ENCODE measurements around the gene ZSWIM9. TPM values are rescaled to one million over a fixed set of nuclear protein-coding genes. Genes with fewer than 3 reads are reported as not detected.

Gene ZSWIM9
- total and polyA plus RNA-seq, 8 donors, result 1.3 to 28.0 (median 3.8) TPM

DNA sequence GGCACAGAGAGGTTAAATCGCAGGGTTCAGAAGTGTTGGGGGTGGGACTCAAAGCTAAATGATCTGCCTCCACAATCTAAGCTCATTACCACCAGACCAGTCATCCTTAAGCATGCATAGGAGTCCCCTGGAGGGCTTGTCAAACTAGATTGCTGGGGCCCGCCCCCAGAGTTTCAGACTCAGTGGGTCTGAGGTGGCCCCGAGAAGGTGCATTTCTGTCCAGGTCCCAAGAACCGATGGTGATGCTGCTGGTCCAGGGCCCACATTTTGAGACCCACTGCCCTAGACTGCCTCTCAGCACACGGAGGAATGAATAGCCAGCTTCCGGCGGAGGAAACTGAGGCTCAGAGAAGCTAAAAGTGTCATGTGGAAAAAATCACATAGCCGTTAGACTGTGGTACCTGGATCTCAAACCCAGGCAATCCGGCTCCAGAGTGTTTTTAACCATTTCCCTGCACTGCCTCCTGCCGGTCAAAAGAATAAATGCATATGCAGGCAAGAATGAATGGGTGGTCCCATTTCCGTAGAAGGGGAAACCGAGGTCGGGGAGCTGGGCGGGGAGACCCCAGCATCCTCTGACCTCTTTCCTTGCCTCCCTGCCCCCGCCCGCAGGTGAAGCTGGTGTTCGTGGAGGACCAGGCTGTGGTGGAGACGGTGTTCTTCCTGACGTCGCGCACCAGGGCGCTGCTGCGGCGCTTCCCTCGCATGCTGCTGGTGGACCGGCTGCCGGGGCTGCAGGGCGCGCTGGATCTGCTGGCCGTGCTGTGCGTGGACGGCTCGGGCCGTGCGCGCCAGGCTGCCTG lies 23.8 kb downstream of the ZSWIM9 start:
- Histone ChIP-seq H3K27me3 (peaks cover 0 to 13% (median 0%) of the 10 kb centered on the region in 3 donors), H3K36me3 (peaks cover 0 to 9% (median 7%) of the 10 kb centered on the region in 4 donors), H3K27ac (no peak overlapping the region), H3K9me3 (no peaks in the 10 kb centered on the region), H3K4me1 (peaks cover 0 to 10% (median 4%) of the 10 kb centered on the region in 4 donors), H3K4me3 (no peak overlapping the region)
- intact Hi-C loops (cut with DNase I; ENCODE audit: low total_unique reads), result no loop called here
- WGBS, 5 donors, result 65 to 74% (median 70%) methylated on average over 21 to 36 of the region's 36 CpGs
- DNase-seq, result no peak
- TF ChIP-seq POLR2AphosphoS5 (IDR thresholded peaks at IDR 0.05), result no peak
- TF ChIP-seq, protein P1, sequence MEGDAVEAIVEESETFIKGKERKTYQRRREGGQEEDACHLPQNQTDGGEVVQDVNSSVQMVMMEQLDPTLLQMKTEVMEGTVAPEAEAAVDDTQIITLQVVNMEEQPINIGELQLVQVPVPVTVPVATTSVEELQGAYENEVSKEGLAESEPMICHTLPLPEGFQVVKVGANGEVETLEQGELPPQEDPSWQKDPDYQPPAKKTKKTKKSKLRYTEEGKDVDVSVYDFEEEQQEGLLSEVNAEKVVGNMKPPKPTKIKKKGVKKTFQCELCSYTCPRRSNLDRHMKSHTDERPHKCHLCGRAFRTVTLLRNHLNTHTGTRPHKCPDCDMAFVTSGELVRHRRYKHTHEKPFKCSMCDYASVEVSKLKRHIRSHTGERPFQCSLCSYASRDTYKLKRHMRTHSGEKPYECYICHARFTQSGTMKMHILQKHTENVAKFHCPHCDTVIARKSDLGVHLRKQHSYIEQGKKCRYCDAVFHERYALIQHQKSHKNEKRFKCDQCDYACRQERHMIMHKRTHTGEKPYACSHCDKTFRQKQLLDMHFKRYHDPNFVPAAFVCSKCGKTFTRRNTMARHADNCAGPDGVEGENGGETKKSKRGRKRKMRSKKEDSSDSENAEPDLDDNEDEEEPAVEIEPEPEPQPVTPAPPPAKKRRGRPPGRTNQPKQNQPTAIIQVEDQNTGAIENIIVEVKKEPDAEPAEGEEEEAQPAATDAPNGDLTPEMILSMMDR (IDR thresholded peaks at IDR 0.05), result peak in 2 of 7 experiments; percentile 27 to 51

DNA sequence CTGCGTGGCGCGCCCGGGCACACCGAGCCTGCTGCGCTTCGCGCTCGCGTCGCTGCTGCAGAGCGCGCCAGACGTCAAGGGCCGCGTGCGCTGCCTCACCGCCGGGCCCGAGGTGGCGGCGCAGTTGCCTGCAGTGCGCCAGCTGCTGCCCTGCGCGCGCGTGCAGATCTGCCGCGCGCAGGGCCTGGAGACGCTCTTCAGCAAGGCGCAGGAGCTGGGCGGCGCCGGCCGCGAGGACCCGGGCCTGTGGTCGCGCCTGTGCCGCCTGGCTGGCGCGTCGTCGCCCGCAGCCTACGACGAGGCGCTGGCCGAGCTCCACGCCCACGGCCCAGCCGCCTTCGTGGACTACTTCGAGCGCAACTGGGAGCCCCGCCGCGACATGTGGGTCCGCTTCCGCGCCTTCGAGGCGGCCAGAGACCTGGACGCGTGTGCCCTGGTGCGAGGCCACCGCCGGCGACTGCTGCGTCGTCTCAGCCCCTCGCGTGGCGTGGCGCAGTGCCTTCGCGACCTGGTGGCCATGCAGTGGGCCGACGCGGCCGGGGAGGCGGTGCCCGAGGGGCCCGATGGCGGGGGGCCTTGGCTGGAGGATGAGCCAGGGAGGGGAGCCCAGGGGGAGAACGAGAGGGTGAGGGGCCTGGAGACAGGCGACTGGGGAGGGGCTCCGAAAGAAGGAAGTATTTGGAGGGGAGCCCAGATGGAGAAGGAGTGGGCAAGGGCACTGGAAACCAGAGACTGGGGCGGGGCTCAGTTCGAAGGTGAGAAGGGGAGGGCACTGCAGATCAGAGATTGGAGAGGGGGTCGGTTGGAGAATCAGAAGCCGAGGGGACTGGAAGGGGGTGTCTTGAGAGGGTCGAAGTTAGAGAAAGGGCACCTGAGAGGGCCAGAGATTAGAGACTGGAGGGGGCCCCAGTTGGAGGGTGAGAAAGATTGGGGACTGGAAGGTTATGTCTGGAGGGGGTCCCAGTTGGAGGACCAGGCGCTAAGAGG lies 24.7 kb downstream of the ZSWIM9 start:
- H3K27me3 ChIP-seq, result peaks cover 0 to 13% (median 0%) of the 10 kb centered on the region in 3 donors
- H3K4me3 ChIP-seq, result no peak overlapping the region
- intact Hi-C loops (cut with DNase I; ENCODE audit: low total_unique reads), result no loop called here
- peaks cover 0 to 8% (median 6%) of the 10 kb centered on the region in 4 donors for H3K36me3 ChIP-seq
- peaks cover 0 to 10% (median 4%) of the 10 kb centered on the region in 4 donors for H3K4me1 ChIP-seq
- DNase-seq, result no peak
- TF ChIP-seq POLR2A (IDR thresholded peaks at IDR 0.05), result no peak
- TF ChIP-seq POLR2AphosphoS5 (IDR thresholded peaks at IDR 0.05), result no peak
- TF ChIP-seq EP300 (IDR thresholded peaks at IDR 0.05), result no peak
- TF ChIP-seq, protein P1 (IDR thresholded peaks at IDR 0.05), result no peak
- H3K9me3 ChIP-seq, result no peaks in the 10 kb centered on the region
- 72 to 84% (median 80%) methylated on average over 65 to 95 of the region's 95 CpGs for WGBS, 5 donors
- no peak overlapping the region for H3K27ac ChIP-seq

DNA sequence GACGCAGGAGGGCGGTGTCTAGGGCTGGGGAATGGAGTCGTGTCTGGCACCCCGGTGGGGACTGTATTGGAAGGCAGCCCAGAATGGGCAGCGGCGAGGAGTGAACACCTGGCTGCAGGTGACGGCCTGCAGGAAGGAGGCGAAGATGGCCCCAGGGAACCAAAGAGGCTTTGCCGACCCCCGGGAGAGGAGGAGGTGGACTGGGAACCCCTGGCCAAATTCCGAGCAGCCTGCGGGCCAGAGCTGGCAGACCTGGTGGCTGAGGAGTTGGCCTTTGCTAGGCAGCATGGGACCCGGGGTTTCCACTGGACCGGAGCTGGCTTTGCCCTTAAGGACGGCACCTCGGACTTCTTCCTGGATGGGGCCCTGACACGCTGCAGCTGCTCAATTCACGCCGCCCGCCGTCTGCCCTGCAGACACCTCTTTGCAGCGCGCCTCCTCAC lies 25.9 kb downstream of the ZSWIM9 start:
- H3K4me3 ChIP-seq, result no peak overlapping the region
- peaks cover 0 to 13% (median 0%) of the 10 kb centered on the region in 3 donors for H3K27me3 ChIP-seq
- peaks cover 0 to 10% (median 4%) of the 10 kb centered on the region in 4 donors for H3K4me1 ChIP-seq
- intact Hi-C loops (cut with DNase I; ENCODE audit: low total_unique reads), result no loop called here
- H3K9me3 ChIP-seq, result no peaks in the 10 kb centered on the region
- 56 to 71% (median 69%) methylated on average over 19 to 23 of the region's 23 CpGs for WGBS, 5 donors
- TF ChIP-seq POLR2A (IDR thresholded peaks at IDR 0.05) (no peak), EP300 (IDR thresholded peaks at IDR 0.05) (no peak), POLR2AphosphoS5 (IDR thresholded peaks at IDR 0.05) (no peak)
- TF ChIP-seq, protein P1 (IDR thresholded peaks at IDR 0.05), result no peak
- H3K36me3 ChIP-seq, result peaks cover 0 to 8% (median 6%) of the 10 kb centered on the region in 4 donors
- DNase-seq, result no peak
- H3K27ac ChIP-seq, result no peak overlapping the region
